Neural progenitor cell (in vitro differentiated cells): ENCODE measurements around the gene SPG11. TPM values are rescaled to one million over a fixed set of nuclear protein-coding genes. Genes with fewer than 3 reads are reported as not detected.
"Not testable (repeated sequence)": the region's sequence is repeated elsewhere in the genome, so short reads cannot be mapped to it uniquely, and the experiment has no call there.

Experiments
- DNase-seq: peaks from one replicate; pipeline ENCODE4 v3.0.0-alpha.2; 2016; ENCODE audit warnings: low spot score
- H2AFZ ChIP-seq: fragments of 200-600 bp; sonication (generic); replicated peaks from 2 replicates; pipeline ENCODE4 v1.6.1; 2016; ENCODE audit warnings: antibody characterized with exemption
- H3F3A ChIP-seq: fragments of 200-600 bp; sonication (generic); 2 replicates; pipeline ENCODE4 v1.6.1; 2016; ENCODE audit warnings: antibody characterized with exemption, low read depth
- H3K27ac ChIP-seq: fragments of 200-600 bp; sonication (generic); 2 replicates; pipeline ENCODE4 v1.5.1; 2016; ENCODE audit warnings: mild to moderate bottlenecking
- H3K27me3 ChIP-seq: fragments of 200-600 bp; sonication (generic); 2 replicates; pipeline ENCODE4 v1.6.1; 2016; ENCODE audit warnings: mild to moderate bottlenecking, moderate library complexity
- H3K36me3 ChIP-seq: fragments of 200-600 bp; sonication (generic); 2 replicates; pipeline ENCODE4 v1.5.1; 2016
- H3K4me1 ChIP-seq: fragments of 200-600 bp; sonication (generic); 2 replicates; pipeline ENCODE4 v1.6.1; 2016; ENCODE audit warnings: mixed run types
- H3K4me2 ChIP-seq: fragments of 200-600 bp; sonication (generic); 2 replicates; pipeline ENCODE4 v1.6.1; 2016
- H3K4me3 ChIP-seq: fragments of 200-600 bp; sonication (generic); 2 replicates; pipeline ENCODE4 v1.5.1; 2016
- H3K79me2 ChIP-seq: fragments of 200-600 bp; sonication (generic); 2 replicates; pipeline ENCODE4 v1.6.1; 2016; ENCODE audit warnings: low read depth
- H3K9ac ChIP-seq: fragments of 200-600 bp; sonication (generic); 2 replicates; pipeline ENCODE4 v1.6.1; 2016
- H3K9me3 ChIP-seq: fragments of 200-600 bp; sonication (generic); 2 replicates; pipeline ENCODE4 v1.5.1; 2016; ENCODE audit warnings: low read depth
- H4K20me1 ChIP-seq: fragments of 200-600 bp; sonication (generic); 2 replicates; pipeline ENCODE4 v1.6.1; 2016; ENCODE audit warnings: low read depth
- H3K27ac Mint-ChIP-seq: 3 replicates; pipeline ENCODE4 v1.8.0; 2021; ENCODE audit warnings: mixed read lengths
- H3K27me3 Mint-ChIP-seq: 2 replicates; pipeline ENCODE4 v1.8.0; 2022; ENCODE audit warnings: low read depth, mild to moderate bottlenecking, inconsistent platforms, moderate library complexity, mixed read lengths; ENCODE audit not compliant: insufficient read depth
- H3K36me3 Mint-ChIP-seq: 3 replicates; pipeline ENCODE4 v1.8.0; 2021; ENCODE audit warnings: mixed read lengths
- H3K4me1 Mint-ChIP-seq: 3 replicates; pipeline ENCODE4 v1.8.0; 2021; ENCODE audit warnings: mixed read lengths
- H3K4me3 Mint-ChIP-seq: 3 replicates; pipeline ENCODE4 v1.8.0; 2021; ENCODE audit warnings: mild to moderate bottlenecking, moderate library complexity, mixed read lengths
- H3K9me3 Mint-ChIP-seq: 3 replicates; pipeline ENCODE4 v1.8.0; 2020; ENCODE audit warnings: mixed read lengths
- EZH2 ChIP-seq: fragments of 200-600 bp; sonication (generic); IDR thresholded peaks from 2 replicates; pipeline ENCODE4 v1.6.1; 2017; ENCODE audit warnings: antibody characterized with exemption, mild to moderate bottlenecking, moderate library complexity
- EZH2phosphoT487 ChIP-seq: fragments of 200-600 bp; sonication (generic); IDR thresholded peaks from 2 replicates; pipeline ENCODE4 v1.6.1; 2017; ENCODE audit warnings: antibody characterized with exemption
- total RNA-seq: library from RNA; depleted of rRNA; stranded (reverse); fragments of >200 nt; gene quantifications from 2 replicates; pipeline ENCODE4 v1.2.3, GENCODE V29; 2015; ENCODE audit warnings: low replicate concordance
- TF ChIP-seq, protein P1 (sequence below): fragments of 200-600 bp; sonication (generic); IDR thresholded peaks from 2 replicates; pipeline ENCODE4 v1.5.1; 2017; ENCODE audit warnings: antibody characterized with exemption, mild to moderate bottlenecking

SPG11 gene
- total RNA-seq, 1 donor from 2014 or later, result 65.9 TPM

GRCh38 chr15:44706401-44706800, 42.9 kb upstream of the SPG11 start:
- H4K20me1 ChIP-seq, result no peaks in the 10 kb centered on the region
- Mint-ChIP-seq H3K27ac (no peak overlapping the region), H3K36me3 (no peaks in the 10 kb centered on the region), H3K4me3 (no peak overlapping the region), H3K27me3 (no peaks in the 10 kb centered on the region), H3K9me3 (peaks cover 22% of the 10 kb centered on the region), H3K4me1 (peaks cover 7% of the 10 kb centered on the region)
- H3K27ac ChIP-seq, result no peak overlapping the region
- H3K36me3 ChIP-seq, result no peaks in the 10 kb centered on the region
- no peak for DNase-seq
- no peak overlapping the region for H3K9ac ChIP-seq
- no peaks in the 10 kb centered on the region for H3K79me2 ChIP-seq
- no peak overlapping the region for H2AFZ ChIP-seq
- H3K9me3 ChIP-seq, result no peaks in the 10 kb centered on the region
- H3F3A ChIP-seq, result no peaks in the 10 kb centered on the region
- TF ChIP-seq EZH2, result no peak
- no peaks in the 10 kb centered on the region for H3K4me1 ChIP-seq
- no peak overlapping the region for H3K4me3 ChIP-seq
- no peaks in the 10 kb centered on the region for H3K27me3 ChIP-seq
- H3K4me2 ChIP-seq, result no peak overlapping the region

GRCh38 chr15:44705986-44706385, 42.5 kb upstream of the SPG11 start:
- no peak for DNase-seq
- Histone ChIP-seq H3K4me3 (no peak overlapping the region), H3F3A (no peaks in the 10 kb centered on the region), H3K79me2 (no peaks in the 10 kb centered on the region), H3K4me2 (no peak overlapping the region), H3K4me1 (no peaks in the 10 kb centered on the region), H3K27me3 (no peaks in the 10 kb centered on the region), H3K9me3 (no peaks in the 10 kb centered on the region), H2AFZ (no peak overlapping the region), H3K27ac (no peak overlapping the region), H4K20me1 (no peaks in the 10 kb centered on the region), H3K36me3 (no peaks in the 10 kb centered on the region), H3K9ac (no peak overlapping the region)
- no peaks in the 10 kb centered on the region for H3K36me3 Mint-ChIP-seq
- no peaks in the 10 kb centered on the region for H3K27me3 Mint-ChIP-seq
- TF ChIP-seq EZH2 (no peak), EZH2phosphoT487 (no peak)
- TF ChIP-seq, protein P1, sequence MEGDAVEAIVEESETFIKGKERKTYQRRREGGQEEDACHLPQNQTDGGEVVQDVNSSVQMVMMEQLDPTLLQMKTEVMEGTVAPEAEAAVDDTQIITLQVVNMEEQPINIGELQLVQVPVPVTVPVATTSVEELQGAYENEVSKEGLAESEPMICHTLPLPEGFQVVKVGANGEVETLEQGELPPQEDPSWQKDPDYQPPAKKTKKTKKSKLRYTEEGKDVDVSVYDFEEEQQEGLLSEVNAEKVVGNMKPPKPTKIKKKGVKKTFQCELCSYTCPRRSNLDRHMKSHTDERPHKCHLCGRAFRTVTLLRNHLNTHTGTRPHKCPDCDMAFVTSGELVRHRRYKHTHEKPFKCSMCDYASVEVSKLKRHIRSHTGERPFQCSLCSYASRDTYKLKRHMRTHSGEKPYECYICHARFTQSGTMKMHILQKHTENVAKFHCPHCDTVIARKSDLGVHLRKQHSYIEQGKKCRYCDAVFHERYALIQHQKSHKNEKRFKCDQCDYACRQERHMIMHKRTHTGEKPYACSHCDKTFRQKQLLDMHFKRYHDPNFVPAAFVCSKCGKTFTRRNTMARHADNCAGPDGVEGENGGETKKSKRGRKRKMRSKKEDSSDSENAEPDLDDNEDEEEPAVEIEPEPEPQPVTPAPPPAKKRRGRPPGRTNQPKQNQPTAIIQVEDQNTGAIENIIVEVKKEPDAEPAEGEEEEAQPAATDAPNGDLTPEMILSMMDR, result no peak
- peaks cover 6% of the 10 kb centered on the region for H3K4me1 Mint-ChIP-seq
- H3K27ac Mint-ChIP-seq, result no peak overlapping the region
- H3K4me3 Mint-ChIP-seq, result no peak overlapping the region
- peaks cover 24% of the 10 kb centered on the region for H3K9me3 Mint-ChIP-seq

DNA sequence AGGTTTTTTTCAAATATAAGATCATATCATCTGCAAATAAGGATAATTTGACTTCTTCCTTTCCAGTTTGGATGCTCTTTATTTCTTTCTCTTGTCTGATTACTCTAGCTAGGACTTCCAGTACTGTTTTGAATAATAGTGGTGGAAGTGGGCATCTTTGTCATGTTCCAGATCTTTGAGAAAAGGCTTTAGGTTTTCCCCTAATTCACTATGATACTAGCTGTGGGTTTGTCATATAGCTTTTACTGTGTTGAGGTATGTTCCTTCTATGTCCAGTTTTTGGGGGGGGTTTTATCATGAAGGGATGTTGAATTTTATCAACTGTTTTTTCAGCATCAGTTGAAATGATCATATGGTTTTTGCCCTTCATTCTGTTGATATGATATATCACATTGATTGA, 37.2 kb upstream of the SPG11 start:
- H3K4me1 ChIP-seq, DNase-seq, H3K4me3 Mint-ChIP-seq, H3K27ac ChIP-seq, H3K9ac ChIP-seq, H3K36me3 Mint-ChIP-seq, H3K27ac Mint-ChIP-seq, H3F3A ChIP-seq, H3K4me2 ChIP-seq, H3K79me2 ChIP-seq, H2AFZ ChIP-seq, H3K27me3 Mint-ChIP-seq, H3K27me3 ChIP-seq, H3K9me3 ChIP-seq, H3K4me1 Mint-ChIP-seq, H3K4me3 ChIP-seq, H4K20me1 ChIP-seq, H3K36me3 ChIP-seq: not testable (repeated sequence)
- H3K9me3 Mint-ChIP-seq, result peaks cover 36% of the 10 kb centered on the region

- DNase-seq, result no peak
- Histone ChIP-seq H3K9me3 (no peaks in the 10 kb centered on the region), H3K27ac (no peak overlapping the region), H3K27me3 (no peaks in the 10 kb centered on the region), H3K4me3 (no peak overlapping the region), H2AFZ (no peak overlapping the region), H4K20me1 (no peaks in the 10 kb centered on the region), H3K4me2 (no peak overlapping the region), H3K4me1 (no peaks in the 10 kb centered on the region), H3K9ac (no peak overlapping the region), H3K79me2 (no peaks in the 10 kb centered on the region), H3F3A (no peaks in the 10 kb centered on the region), H3K36me3 (no peaks in the 10 kb centered on the region)
- Mint-ChIP-seq H3K4me1 (no peaks in the 10 kb centered on the region), H3K9me3 (peaks cover 31% of the 10 kb centered on the region), H3K27ac (no peak overlapping the region), H3K36me3 (no peaks in the 10 kb centered on the region), H3K4me3 (no peak overlapping the region), H3K27me3 (peaks cover 2% of the 10 kb centered on the region)
- no peak for TF ChIP-seq EZH2phosphoT487
- TF ChIP-seq, protein P1, result no peak
- TF ChIP-seq EZH2, result no peak
Measured at GRCh38 chr15:44698641-44699040, 35.2 kb upstream of the SPG11 start.
